LNCaP clone FGC (cell line): ENCODE measurements around the gene SLC25A38.

Source experiments
- DNase-seq: peaks from one replicate; pipeline ENCODE4 v3.0.0-alpha.2; 2011; ENCODE audit warnings: low read depth
- H3K4me3 ChIP-seq: 2 replicates; pipeline ENCODE4 v1.5.1; 2011; ENCODE audit warnings: mild to moderate bottlenecking, low read depth, low read length, control low read depth
- TF ChIP-seq, protein P1 (sequence below): IDR thresholded peaks from 2 replicates; pipeline ENCODE4 v1.5.1; 2012; ENCODE audit warnings: mild to moderate bottlenecking; ENCODE audit not compliant: control insufficient read depth, insufficient read depth; ENCODE audit errors: extremely low read depth

The SLC25A38 gene

DNA sequence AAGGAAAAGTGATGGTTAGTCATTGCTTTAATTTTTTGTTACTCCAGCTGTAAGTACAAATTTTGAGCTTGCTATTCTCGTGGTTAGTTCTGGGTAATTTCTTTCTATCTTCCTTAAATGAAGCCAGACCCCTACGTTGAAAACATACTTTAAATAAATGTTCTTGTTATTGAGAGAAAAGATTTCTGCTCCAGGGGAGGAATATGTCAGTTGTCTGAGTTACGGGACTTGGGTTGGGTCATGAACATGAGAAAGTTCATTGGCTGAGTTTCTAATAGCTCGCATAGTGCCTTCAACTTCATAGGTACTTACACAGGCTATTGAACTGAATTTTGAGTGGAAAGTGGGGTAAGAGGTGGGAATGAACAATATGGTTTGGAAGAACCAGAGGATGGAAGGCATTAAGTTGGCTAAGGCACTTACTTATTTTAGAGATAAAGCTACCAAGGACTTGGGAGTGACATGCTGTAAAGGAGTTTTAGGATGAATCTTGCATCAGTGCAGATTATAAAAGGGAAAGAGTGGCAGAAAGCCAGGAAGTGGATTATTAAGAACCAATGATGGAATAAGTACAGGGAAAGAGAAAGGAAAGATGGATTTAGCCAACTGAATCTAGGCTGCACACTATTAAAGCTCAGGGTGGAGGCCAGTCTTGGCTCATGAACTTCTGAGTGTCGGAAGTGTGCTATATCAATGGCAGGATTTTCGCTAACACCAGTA, 24.8 kb downstream of the SLC25A38 start:
- TF ChIP-seq, protein P1, sequence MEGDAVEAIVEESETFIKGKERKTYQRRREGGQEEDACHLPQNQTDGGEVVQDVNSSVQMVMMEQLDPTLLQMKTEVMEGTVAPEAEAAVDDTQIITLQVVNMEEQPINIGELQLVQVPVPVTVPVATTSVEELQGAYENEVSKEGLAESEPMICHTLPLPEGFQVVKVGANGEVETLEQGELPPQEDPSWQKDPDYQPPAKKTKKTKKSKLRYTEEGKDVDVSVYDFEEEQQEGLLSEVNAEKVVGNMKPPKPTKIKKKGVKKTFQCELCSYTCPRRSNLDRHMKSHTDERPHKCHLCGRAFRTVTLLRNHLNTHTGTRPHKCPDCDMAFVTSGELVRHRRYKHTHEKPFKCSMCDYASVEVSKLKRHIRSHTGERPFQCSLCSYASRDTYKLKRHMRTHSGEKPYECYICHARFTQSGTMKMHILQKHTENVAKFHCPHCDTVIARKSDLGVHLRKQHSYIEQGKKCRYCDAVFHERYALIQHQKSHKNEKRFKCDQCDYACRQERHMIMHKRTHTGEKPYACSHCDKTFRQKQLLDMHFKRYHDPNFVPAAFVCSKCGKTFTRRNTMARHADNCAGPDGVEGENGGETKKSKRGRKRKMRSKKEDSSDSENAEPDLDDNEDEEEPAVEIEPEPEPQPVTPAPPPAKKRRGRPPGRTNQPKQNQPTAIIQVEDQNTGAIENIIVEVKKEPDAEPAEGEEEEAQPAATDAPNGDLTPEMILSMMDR = no peak
- peak overlapping the region; percentile 94 for H3K4me3 ChIP-seq
- no peak for DNase-seq

GRCh38 chr3:39408493-39409372, 25.6 kb downstream of the SLC25A38 start:
- peak overlapping the region; percentile 94 for H3K4me3 ChIP-seq
- TF ChIP-seq, protein P1 = no peak
- no peak for DNase-seq

DNA sequence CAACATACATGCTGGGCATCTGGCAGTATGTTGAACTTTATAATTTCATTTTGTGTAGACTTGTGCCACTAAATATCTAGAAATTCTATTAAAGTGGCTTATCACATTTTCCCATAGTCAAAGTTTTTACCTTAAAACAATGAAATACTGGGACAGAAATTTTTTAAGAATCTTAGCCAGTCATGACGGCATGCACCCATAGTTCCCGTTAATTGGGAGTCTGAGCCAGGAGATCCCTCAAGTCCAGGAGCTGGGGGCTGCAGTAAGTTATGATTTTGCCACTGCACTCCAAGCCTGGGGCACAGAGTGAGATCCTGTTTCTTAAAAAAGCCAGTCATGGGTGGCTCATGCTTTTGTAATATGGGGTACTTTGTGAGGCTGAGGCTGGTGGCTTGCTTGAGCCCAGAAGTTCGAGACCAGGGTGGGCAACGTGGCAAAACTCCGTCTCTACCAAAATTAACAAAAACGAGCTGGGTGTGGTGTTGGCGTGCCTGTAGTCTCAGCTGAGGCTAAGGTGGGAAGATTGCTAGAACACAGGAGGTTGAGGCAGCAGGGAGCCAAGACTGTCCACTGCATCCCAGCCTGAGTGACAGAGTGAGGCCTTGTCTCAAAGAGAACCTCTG, 26.5 kb downstream of the SLC25A38 start:
- TF ChIP-seq, protein P1 = no peak
- no peak for DNase-seq
- H3K4me3 ChIP-seq = no peak overlapping the region

GRCh38 chr3:39410893-39411292, 27.7 kb downstream of the SLC25A38 start:
- DNase-seq = no peak
- TF ChIP-seq, protein P1 = no peak
- H3K4me3 ChIP-seq = no peak overlapping the region

DNA sequence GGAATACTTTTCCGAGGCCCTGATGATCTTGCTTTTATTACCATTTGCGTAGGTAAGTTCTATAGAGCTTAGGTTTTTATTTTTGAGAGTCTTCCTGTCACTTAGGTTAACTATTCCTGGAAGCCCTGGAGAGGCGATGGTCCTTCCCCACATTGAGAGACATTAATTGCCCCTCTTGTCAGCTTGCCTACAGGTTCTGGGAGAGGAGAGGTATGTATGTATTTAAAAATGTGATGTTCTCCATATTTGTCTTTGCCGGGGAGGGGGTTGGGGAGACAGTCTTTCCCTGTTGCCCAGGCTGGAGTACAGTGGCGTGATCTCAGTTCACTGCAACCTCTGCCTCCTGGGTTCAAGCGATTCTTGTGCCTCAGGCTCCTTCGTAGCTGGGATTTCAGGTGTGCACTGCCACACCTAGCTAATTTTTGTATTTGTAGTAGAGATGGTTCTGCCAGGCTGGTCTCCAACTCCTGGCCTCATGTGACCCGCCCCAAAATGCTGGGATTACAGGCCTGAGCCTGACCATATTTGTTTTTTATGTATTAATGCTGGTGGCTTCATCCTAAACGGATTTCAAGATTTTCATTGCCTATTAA, 29.6 kb downstream of the SLC25A38 start:
- H3K4me3 ChIP-seq = no peak overlapping the region
- TF ChIP-seq, protein P1 = no peak
- no peak for DNase-seq

GRCh38 chr3:39413691-39414420, 30.7 kb downstream of the SLC25A38 start:
- DNase-seq = no peak
- TF ChIP-seq, protein P1 = no peak
- H3K4me3 ChIP-seq = no peak overlapping the region
